ENCODE data around the gene NDUFAF4.

The NDUFAF4 gene

DNA sequence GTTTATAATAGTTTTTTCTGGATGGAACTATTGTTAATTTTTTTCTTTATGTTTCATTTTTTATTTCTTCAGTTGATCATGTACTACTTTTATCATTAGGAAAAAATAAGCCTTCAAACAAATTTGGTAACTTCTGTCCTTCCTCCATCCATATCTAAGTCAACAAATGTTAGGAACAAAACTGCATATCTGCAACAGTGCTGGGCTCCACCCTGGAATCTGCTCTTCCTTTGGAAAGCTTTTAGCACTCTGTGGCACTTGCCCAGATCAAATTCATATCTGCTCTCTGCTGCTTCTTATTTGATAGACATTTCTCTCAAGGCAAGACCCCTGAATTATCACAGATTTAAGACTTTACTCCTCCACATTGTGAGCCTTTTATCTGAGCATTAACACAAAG lies 36.1 kb downstream of the NDUFAF4 start:
- H3K9me3 ChIP-seq (ENCODE audit: control insufficient read depth in 1 of 2, low read length in 2 of 2) = no peaks in the 10 kb centered on the region
- H3K36me3 ChIP-seq (ENCODE audit: control insufficient read depth in 1 of 2, insufficient read depth in 2 of 2, low read length in 2 of 2) = no peaks in the 10 kb centered on the region
- H3K4me1 ChIP-seq (ENCODE audit: control insufficient read depth in 1 of 2, insufficient read depth in 2 of 2, low read length in 2 of 2) = no peaks in the 10 kb centered on the region
- H3K27ac ChIP-seq (ENCODE audit: low read length) = no peak overlapping the region
- H3K27me3 ChIP-seq (ENCODE audit: low read depth, low read length) = no peaks in the 10 kb centered on the region
- H3K4me3 ChIP-seq (ENCODE audit: low read depth in 1 of 2, low read length in 2 of 2) = no peak overlapping the region

DNA sequence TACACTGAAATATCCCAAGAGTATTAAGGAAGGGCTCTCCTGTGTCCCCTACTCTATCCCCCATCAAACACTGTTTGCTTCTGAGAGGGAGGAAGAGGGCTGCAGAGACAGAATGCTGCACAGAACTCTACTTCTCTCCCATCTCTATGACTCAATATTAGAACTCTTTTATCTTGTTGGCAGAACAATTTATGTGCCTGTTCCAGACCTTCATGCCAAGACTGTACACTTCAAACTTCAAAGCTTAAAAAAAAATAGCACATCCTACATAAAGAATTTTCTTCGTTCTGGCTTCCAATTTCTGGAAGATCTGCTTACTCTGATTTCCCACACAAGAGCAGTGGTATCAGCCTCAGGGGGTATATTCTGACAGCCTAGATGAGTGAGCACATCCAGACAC lies 40.8 kb downstream of the NDUFAF4 start:
- Histone ChIP-seq H3K27me3 (ENCODE audit: low read depth, low read length) (no peaks in the 10 kb centered on the region), H3K36me3 (ENCODE audit: control insufficient read depth in 1 of 2, insufficient read depth in 2 of 2, low read length in 2 of 2) (no peaks in the 10 kb centered on the region), H3K27ac (ENCODE audit: low read length) (no peak overlapping the region), H3K4me3 (ENCODE audit: low read depth in 1 of 2, low read length in 2 of 2) (no peak overlapping the region), H3K9me3 (ENCODE audit: control insufficient read depth in 1 of 2, low read length in 2 of 2) (no peaks in the 10 kb centered on the region), H3K4me1 (ENCODE audit: control insufficient read depth in 1 of 2, insufficient read depth in 2 of 2, low read length in 2 of 2) (no peaks in the 10 kb centered on the region)

DNA sequence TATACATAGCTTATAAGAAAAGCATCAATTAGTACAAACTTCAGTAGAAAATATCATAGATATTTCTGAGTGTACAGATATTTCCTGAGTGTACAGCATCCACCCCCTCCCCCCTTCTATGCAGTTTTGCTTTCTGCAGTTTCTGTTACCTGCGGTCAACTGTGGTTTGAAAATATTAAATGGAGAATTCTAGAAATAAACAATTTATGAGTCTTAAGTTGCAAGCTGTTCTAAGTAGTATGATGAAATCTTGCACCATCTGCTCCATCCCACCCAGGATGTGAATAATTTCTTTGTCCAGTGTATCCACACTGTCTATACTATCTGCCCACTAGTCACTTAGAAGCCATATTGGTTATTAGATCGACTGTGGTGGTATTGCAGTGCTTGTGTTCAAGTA lies 44.6 kb downstream of the NDUFAF4 start:
- Histone ChIP-seq H3K4me1 (ENCODE audit: control insufficient read depth in 1 of 2, insufficient read depth in 2 of 2, low read length in 2 of 2) (no peaks in the 10 kb centered on the region), H3K9me3 (ENCODE audit: control insufficient read depth in 1 of 2, low read length in 2 of 2) (no peaks in the 10 kb centered on the region), H3K4me3 (ENCODE audit: low read depth in 1 of 2, low read length in 2 of 2) (no peak overlapping the region), H3K36me3 (ENCODE audit: control insufficient read depth in 1 of 2, insufficient read depth in 2 of 2, low read length in 2 of 2) (no peaks in the 10 kb centered on the region), H3K27me3 (ENCODE audit: low read depth, low read length) (no peaks in the 10 kb centered on the region), H3K27ac (ENCODE audit: low read length) (no peak overlapping the region)

DNA sequence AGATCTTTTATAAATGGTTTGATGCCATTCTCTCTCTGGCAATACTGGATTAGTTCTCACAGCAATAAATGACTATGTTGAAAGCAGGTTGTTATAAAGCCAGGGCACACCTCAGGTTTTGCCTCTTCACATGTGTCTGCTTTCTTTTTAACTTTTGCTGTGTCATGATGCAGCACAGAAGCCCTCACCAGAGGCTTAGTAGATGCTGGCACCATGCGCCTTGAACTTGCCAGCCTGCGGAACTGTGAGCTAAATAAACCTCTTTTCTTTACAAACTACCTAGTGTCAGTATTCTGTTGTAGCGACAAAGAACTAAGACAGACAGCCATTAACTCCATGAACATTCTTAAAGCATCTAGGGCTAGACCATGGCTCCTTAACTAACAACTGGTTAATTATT lies 45.1 kb downstream of the NDUFAF4 start:
- Histone ChIP-seq H3K4me1 (ENCODE audit: control insufficient read depth in 1 of 2, insufficient read depth in 2 of 2, low read length in 2 of 2) (no peaks in the 10 kb centered on the region), H3K27me3 (ENCODE audit: low read depth, low read length) (no peaks in the 10 kb centered on the region), H3K27ac (ENCODE audit: low read length) (no peak overlapping the region), H3K36me3 (ENCODE audit: control insufficient read depth in 1 of 2, insufficient read depth in 2 of 2, low read length in 2 of 2) (no peaks in the 10 kb centered on the region), H3K9me3 (ENCODE audit: control insufficient read depth in 1 of 2, low read length in 2 of 2) (no peaks in the 10 kb centered on the region), H3K4me3 (ENCODE audit: low read depth in 1 of 2, low read length in 2 of 2) (no peak overlapping the region)

DNA sequence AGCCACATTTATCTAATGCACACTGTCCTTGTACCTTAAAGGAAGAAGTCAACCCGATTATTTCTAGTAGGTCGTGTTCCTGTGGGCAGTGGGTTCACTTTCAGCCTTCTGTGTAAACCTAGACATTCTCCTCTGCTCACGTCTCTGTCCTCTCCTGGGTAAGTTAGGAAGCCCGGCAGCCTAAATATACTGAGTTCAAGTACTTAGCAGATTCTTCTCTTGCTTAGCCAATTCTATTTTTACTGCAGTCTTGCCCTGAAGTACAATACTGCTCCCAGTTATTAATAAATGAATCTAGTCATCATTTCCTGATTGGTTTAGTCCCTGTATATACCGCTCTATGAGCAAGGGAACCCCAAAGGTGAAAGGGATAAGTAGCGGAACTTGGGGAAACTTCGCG lies 45.8 kb downstream of the NDUFAF4 start:
- H3K36me3 ChIP-seq (ENCODE audit: control insufficient read depth in 1 of 2, insufficient read depth in 2 of 2, low read length in 2 of 2) = no peaks in the 10 kb centered on the region
- no peaks in the 10 kb centered on the region for H3K27me3 ChIP-seq (ENCODE audit: low read depth, low read length)
- no peak overlapping the region for H3K4me3 ChIP-seq (ENCODE audit: low read depth in 1 of 2, low read length in 2 of 2)
- H3K9me3 ChIP-seq (ENCODE audit: control insufficient read depth in 1 of 2, low read length in 2 of 2) = peaks cover 0 to 5% of the 10 kb centered on the region in 2 donors
- no peaks in the 10 kb centered on the region for H3K4me1 ChIP-seq (ENCODE audit: control insufficient read depth in 1 of 2, insufficient read depth in 2 of 2, low read length in 2 of 2)
- H3K27ac ChIP-seq (ENCODE audit: low read length) = no peak overlapping the region

DNA sequence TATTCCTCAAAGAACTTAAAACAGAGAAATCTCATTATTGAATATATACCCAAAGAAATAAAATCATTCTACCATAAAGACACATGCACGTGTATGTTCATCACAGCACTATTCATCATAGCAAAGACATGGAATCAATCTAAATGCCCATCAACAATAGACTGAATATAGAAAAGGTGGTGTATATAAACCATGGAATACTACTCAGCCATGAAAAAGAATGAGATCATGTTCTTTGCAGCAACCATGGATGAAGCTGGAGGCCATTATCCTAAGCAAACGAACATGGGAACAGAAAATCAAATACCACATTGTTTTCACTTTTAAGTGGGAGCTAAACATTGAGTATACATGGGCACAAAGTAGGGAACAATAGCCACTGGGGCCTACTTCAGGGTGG lies 48.1 kb downstream of the NDUFAF4 start:
- Histone ChIP-seq H3K4me3 (ENCODE audit: low read depth in 1 of 2, low read length in 2 of 2) (no peak overlapping the region), H3K4me1 (ENCODE audit: control insufficient read depth in 1 of 2, insufficient read depth in 2 of 2, low read length in 2 of 2) (no peaks in the 10 kb centered on the region), H3K9me3 (ENCODE audit: control insufficient read depth in 1 of 2, low read length in 2 of 2) (peaks cover 0 to 19% of the 10 kb centered on the region in 2 donors), H3K27ac (ENCODE audit: low read length) (no peak overlapping the region), H3K27me3 (ENCODE audit: low read depth, low read length) (no peaks in the 10 kb centered on the region), H3K36me3 (ENCODE audit: control insufficient read depth in 1 of 2, insufficient read depth in 2 of 2, low read length in 2 of 2) (no peaks in the 10 kb centered on the region)

DNA sequence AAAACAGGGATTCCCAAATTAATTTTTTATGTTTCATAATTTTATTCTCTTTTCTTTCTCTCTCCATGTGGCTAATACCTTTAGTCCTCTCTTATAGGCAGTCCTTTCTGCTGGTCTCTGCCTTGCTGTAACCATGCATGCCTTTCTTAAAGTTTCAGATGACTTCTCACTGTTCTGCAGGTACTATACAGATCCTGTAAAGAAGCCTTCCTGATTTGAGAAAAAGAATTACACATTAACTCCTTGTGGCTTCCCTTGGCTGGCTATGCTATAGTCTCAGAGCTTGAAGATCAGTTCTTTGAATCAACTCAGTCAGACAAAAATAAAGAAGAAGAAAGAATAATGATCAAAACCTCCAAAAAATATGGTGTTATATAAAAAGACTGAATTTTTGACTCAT lies 53.2 kb downstream of the NDUFAF4 start:
- no peaks in the 10 kb centered on the region for H3K4me1 ChIP-seq (ENCODE audit: control insufficient read depth in 1 of 2, insufficient read depth in 2 of 2, low read length in 2 of 2)
- no peaks in the 10 kb centered on the region for H3K27me3 ChIP-seq (ENCODE audit: low read depth, low read length)
- no peak overlapping the region for H3K27ac ChIP-seq (ENCODE audit: low read length)
- H3K9me3 ChIP-seq (ENCODE audit: control insufficient read depth in 1 of 2, low read length in 2 of 2) = peaks cover 0 to 19% of the 10 kb centered on the region in 2 donors
- no peak overlapping the region for H3K4me3 ChIP-seq (ENCODE audit: low read depth in 1 of 2, low read length in 2 of 2)
- H3K36me3 ChIP-seq (ENCODE audit: control insufficient read depth in 1 of 2, insufficient read depth in 2 of 2, low read length in 2 of 2) = no peaks in the 10 kb centered on the region

DNA sequence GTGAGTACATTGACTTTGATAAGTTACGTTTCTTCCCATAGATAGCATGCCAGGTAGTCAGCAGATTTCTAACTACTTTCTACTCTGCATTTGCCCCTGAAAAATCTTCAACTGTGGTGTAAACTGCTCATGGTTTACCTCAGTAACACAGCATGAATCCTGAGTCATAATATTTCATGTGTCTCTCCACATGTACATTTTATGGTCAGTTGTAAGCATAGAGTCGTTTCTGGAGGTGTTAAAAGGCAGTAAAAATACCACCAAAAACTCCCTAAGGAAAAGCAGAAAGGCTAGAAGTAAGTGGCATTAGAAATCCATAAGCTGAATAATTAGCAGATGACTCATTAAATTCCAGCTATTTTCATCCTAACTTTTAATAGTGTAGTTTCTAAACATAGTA lies 56.3 kb downstream of the NDUFAF4 start:
- H3K4me3 ChIP-seq (ENCODE audit: low read depth in 1 of 2, low read length in 2 of 2) = no peak overlapping the region
- peaks cover 0 to 4% of the 10 kb centered on the region in 2 donors for H3K4me1 ChIP-seq (ENCODE audit: control insufficient read depth in 1 of 2, insufficient read depth in 2 of 2, low read length in 2 of 2)
- H3K36me3 ChIP-seq (ENCODE audit: control insufficient read depth in 1 of 2, insufficient read depth in 2 of 2, low read length in 2 of 2) = no peaks in the 10 kb centered on the region
- no peaks in the 10 kb centered on the region for H3K27me3 ChIP-seq (ENCODE audit: low read depth, low read length)
- H3K27ac ChIP-seq (ENCODE audit: low read length) = no peak overlapping the region
- H3K9me3 ChIP-seq (ENCODE audit: control insufficient read depth in 1 of 2, low read length in 2 of 2) = peaks cover 0 to 12% of the 10 kb centered on the region in 2 donors
